Calu3 (cell line): Measurements from ENCODE around the gene ZKSCAN1. TPM values are rescaled to one million over a fixed set of nuclear protein-coding genes. Genes with fewer than 3 reads are reported as not detected.
"Not testable (repeated sequence)": the region's sequence is repeated elsewhere in the genome, so short reads cannot be mapped to it uniquely, and the experiment has no call there.

ENCODE experiments used
- Bru-seq: library from RNA; stranded (reverse); fragments of 400-500 nt; gene quantifications from one replicate; lab custom pipeline; 2021; lab: Mats Ljungman, UMichigan
- BruChase-seq, 2 experiments: library from RNA; stranded (reverse); fragments of 400-500 nt; gene quantifications; one replicate each; lab custom pipeline; 2021; lab: Mats Ljungman, UMichigan
- BruUV-seq: library from RNA; stranded (reverse); fragments of 400-500 nt; replicated peaks from 2 replicates; lab custom pipeline; 2021; lab: Mats Ljungman, UMichigan
- CTCF ChIA-PET: fragments of 300-600 bp; sonication (Branson Sonifier 250); formaldehyde crosslinking; loops from one replicate; lab custom pipeline; 2022; ENCODE audit warnings: antibody characterized with exemption; lab: Charles Lee
- DNase-seq: peaks from one replicate; pipeline ENCODE4 v3.0.0; 2022
- H3K27ac Mint-ChIP-seq: one replicate; pipeline ENCODE4 v1.8.0; 2022; ENCODE audit warnings: mixed read lengths; ENCODE audit not compliant: unreplicated experiment
- H3K27me3 Mint-ChIP-seq: one replicate; pipeline ENCODE4 v1.8.0; 2022; ENCODE audit warnings: mixed read lengths; ENCODE audit not compliant: unreplicated experiment
- H3K36me3 Mint-ChIP-seq: one replicate; pipeline ENCODE4 v1.8.0; 2022; ENCODE audit warnings: mild to moderate bottlenecking, moderate library complexity, mixed read lengths; ENCODE audit not compliant: insufficient read depth, unreplicated experiment
- H3K4me1 Mint-ChIP-seq: one replicate; pipeline ENCODE4 v1.8.0; 2022; ENCODE audit warnings: mild to moderate bottlenecking, low read depth, mixed read lengths; ENCODE audit not compliant: unreplicated experiment
- H3K4me3 Mint-ChIP-seq: one replicate; pipeline ENCODE4 v1.8.0; 2022; ENCODE audit warnings: mild to moderate bottlenecking, low read depth, moderate library complexity, mixed read lengths; ENCODE audit not compliant: unreplicated experiment
- H3K9me3 Mint-ChIP-seq: one replicate; pipeline ENCODE4 v1.8.0; 2022; ENCODE audit warnings: low read depth, mixed read lengths; ENCODE audit not compliant: unreplicated experiment
- CTCF ChIP-seq: fragments of 200-600 bp; IDR thresholded peaks from one replicate; pipeline ENCODE4 v1.8.0; 2022; ENCODE audit warnings: antibody characterized with exemption; ENCODE audit not compliant: unreplicated experiment
- intact Hi-C: fragments of 100-400 bp; cut with micrococcal nuclease; formaldehyde crosslinking; loops from one replicate; pipeline ENCODE4 v1.10.0; 2022; ENCODE audit not compliant: unreplicated experiment
- long read RNA-seq: library from polyadenylated mRNA; stranded (forward); transcript quantifications from one replicate; pipeline ENCODE4 v2.0.0, GENCODE V29; 2022
- total RNA-seq: library from RNA; stranded (reverse); gene quantifications from 2 replicates; pipeline ENCODE4 v1.2.3, GENCODE V29; 2022

Gene ZKSCAN1
- 56.6 and 60.0 TPM in 2 replicates for total RNA-seq
- percentile 88 among the genes with signal in this experiment for Bru-seq, nascent RNA
- percentile 95 among the genes with signal in this experiment for BruChase-seq, experiment 1, labeled RNA remaining after a 6-hour chase
- BruChase-seq, experiment 2, labeled RNA remaining after a 2-hour chase, result percentile 96 among the genes with signal in this experiment
- long read RNA-seq, full-length matches to known transcripts, result 5 of 17 reads
- long read RNA-seq, partial matches to known transcripts, result 0 of 17 reads
- long read RNA-seq, other reads (novel, unspliced or antisense), result 12 of 17 reads

- no TSS peak for BruUV-seq
- CTCF ChIA-PET, result interaction anchor here (0.6 to 2.1 kb wide), 2 partner anchors 21 to 46 kb away, joined by 4 to 5 read pairs; no protein-coding TSS in a partner anchor
These were observed at the start of gene ZKSCAN1 for GRCh38 chr7:100015232-100016214. TSS of gene ZKSCAN1 (plus strand) at chr7:100015596. CDS start at chr7:100023507, 7,911 bp downstream.

DNA sequence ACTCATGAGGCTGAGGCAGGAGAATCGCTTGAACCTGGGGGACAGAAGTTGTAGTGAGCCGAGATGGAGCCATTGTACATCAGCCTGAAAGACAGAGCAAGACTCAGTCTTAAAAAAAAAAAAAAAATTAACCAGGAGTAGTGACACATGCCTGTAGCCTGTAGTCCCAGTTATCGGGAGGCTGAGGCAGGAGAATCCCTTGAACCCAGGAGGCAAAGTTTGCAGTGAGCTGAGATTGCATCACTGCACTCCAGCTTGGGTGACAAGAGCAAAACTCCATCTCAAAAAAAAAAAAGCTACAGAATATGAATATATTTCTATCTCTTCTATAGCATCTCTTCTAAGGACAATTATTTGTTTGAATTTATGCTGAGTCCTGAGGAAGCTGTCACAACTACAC lies 46.1 kb upstream of the ZKSCAN1 start:
- no peaks in the 10 kb centered on the region for H3K9me3 Mint-ChIP-seq

More at GRCh38 chr7:100015232-100016214, at the start of gene ZKSCAN1:
- H3K4me1 Mint-ChIP-seq, result peaks cover 9% of the 10 kb centered on the region
- no peaks in the 10 kb centered on the region for H3K9me3 Mint-ChIP-seq
- H3K27me3 Mint-ChIP-seq, result no peaks in the 10 kb centered on the region
- H3K27ac Mint-ChIP-seq, result peak within 1 kb of the TSS; percentile 76
- H3K36me3 Mint-ChIP-seq, result peaks cover 33% of the 10 kb centered on the region
- peak within 1 kb of the TSS; percentile 82 for H3K4me3 Mint-ChIP-seq
- peak; percentile 76 for DNase-seq
- TF ChIP-seq CTCF, result no peak
- intact Hi-C loops, result no loop called here

GRCh38 chr7:99969813-99970212 lies 45.6 kb upstream of the ZKSCAN1 start:
- H3K4me3 Mint-ChIP-seq, BruUV-seq, DNase-seq, intact Hi-C loops, H3K4me1 Mint-ChIP-seq, H3K36me3 Mint-ChIP-seq, H3K27ac Mint-ChIP-seq, H3K9me3 Mint-ChIP-seq, CTCF ChIA-PET: not testable (repeated sequence)
- H3K27me3 Mint-ChIP-seq, result peaks cover 11% of the 10 kb centered on the region

More for the DNA sequence above, 46.1 kb upstream of the ZKSCAN1 start:
- Mint-ChIP-seq H3K36me3 (peaks cover 6% of the 10 kb centered on the region), H3K4me1 (no peaks in the 10 kb centered on the region), H3K4me3 (no peak overlapping the region), H3K27ac (no peak overlapping the region), H3K27me3 (peaks cover 12% of the 10 kb centered on the region)
- CTCF ChIA-PET, result no interaction called here
- no peak for DNase-seq
- intact Hi-C loops, result no loop called here
- TF ChIP-seq CTCF, result no peak
- no TSS peak for BruUV-seq

DNA sequence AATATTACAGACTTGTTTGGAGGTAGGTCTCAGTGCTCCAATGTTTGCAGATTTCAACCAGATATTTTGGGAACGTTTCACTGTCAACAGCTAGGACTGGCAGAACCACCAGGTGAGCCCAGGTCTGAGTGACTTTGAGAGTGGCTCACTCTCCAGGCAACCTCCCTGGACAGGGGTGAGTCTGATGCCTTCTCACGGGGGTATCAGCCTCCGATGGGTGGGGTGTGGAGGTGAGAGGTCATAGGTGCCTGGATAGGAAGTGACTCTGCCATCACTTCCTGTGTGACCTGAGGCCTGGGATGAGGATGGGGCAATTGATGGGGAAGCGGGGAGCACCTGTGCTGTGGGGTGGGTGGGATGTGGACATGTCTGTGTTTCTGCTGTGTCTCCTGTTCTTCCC lies 44.2 kb upstream of the ZKSCAN1 start:
- intact Hi-C loops, result no loop called here
- peaks cover 13% of the 10 kb centered on the region for H3K36me3 Mint-ChIP-seq
- no peaks in the 10 kb centered on the region for H3K9me3 Mint-ChIP-seq
- no peak for DNase-seq
- no peak for TF ChIP-seq CTCF
- H3K4me3 Mint-ChIP-seq, result no peak overlapping the region
- no TSS peak for BruUV-seq
- H3K4me1 Mint-ChIP-seq, result peaks cover 14% of the 10 kb centered on the region
- H3K27ac Mint-ChIP-seq, result no peak overlapping the region
- H3K27me3 Mint-ChIP-seq, result no peaks in the 10 kb centered on the region
- CTCF ChIA-PET, result no interaction called here

GRCh38 chr7:99973817-99974216 lies 41.6 kb upstream of the ZKSCAN1 start:
- CTCF ChIA-PET, H3K9me3 Mint-ChIP-seq, H3K27me3 Mint-ChIP-seq, intact Hi-C loops, BruUV-seq, H3K4me3 Mint-ChIP-seq, H3K27ac Mint-ChIP-seq, DNase-seq: not testable (repeated sequence)
- H3K36me3 Mint-ChIP-seq, result peaks cover 13% of the 10 kb centered on the region
- H3K4me1 Mint-ChIP-seq, result peaks cover 18% of the 10 kb centered on the region
